Cerebellar cortex (tissue), 1 donor: ENCODE data around the gene CCDC196.

ENCODE experiments used
- DNase-seq: peaks from one replicate; pipeline ENCODE4 v3.0.0-alpha.2; 2015; ENCODE audit warnings: low spot score

Gene CCDC196, protein sequence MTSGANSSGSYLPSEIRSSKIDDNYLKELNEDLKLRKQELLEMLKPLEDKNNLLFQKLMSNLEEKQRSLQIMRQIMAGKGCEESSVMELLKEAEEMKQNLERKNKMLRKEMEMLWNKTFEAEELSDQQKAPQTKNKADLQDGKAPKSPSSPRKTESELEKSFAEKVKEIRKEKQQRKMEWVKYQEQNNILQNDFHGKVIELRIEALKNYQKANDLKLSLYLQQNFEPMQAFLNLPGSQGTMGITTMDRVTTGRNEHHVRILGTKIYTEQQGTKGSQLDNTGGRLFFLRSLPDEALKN

DNA sequence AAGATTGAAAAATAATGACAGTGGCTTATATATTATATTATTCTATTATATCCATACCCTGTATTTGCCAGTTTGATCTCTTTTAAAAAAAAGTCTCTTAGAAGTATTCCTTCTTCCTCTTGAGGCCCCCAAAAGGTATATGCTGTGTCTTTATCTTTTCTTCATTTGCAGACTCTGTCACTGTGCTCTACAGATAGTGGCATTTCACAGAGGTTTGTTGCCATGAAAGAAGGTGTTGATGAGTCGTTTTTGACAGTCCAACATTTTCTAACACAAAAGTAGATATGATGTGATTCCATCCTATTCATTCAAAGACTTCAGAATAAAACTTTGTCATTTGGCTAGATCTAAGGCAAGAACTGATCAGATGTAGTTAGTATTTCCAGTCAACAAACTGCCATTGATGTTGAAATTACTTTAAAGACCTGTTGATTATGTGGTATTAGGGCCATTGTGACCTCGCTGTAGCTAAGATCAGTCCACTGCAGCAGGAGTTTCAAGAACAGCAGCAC lies at the start of gene CCDC196:
Gene CCDC196 (plus strand): TSS at position 462 of the 512 bp plus-strand sequence. CDS start 132 bp downstream, outside the sequence.
- DNase-seq, result no peak

DNA sequence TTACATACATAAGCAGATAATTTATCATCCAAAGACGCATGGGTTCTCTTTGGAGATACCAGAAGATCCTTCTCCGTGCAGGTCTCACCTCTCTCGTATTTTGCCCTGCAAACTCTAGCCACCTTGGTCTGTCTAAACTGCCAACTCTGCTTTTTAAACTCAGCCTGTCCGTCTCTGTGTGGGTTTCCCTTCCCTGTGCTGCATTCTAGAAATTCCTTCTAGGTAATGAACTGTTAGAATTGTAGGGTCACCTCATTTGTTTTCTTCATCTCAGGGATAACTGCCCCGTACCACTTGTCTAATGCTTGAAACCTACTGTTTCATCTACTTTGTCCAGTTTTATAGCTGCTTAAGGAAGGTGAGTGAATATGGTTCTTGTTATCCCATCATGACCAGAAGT lies 45.4 kb upstream of the CCDC196 start:
- no peak for DNase-seq

DNA sequence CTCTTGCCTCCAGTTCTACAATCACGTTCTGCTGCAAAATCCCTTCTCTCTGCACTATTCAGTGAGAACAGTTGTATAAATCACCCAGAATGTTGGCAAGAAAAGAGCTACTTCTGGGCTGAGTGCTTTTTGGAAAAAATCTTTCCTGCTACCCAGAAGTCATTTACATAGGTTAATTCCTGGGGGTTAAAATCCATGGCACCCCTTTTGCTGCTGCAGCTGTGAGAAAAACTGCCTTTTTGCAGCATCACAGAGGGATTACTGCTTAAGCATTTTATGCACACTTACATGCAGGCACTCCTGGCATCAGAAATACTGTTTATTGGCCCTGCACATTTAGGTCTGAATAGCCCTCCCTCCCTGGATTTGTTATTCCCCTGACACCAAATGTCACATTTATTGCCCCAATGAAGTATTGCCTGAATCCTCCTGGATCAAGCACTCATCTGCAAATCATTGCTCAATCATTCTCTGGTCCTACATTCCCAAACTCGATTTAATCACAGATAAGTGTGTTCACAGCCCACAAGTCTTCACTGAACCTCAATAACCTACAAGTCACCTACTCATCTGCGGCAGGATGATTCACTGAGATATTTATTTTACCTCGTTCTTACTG lies 43.1 kb upstream of the CCDC196 start:
- DNase-seq, result no peak

DNA sequence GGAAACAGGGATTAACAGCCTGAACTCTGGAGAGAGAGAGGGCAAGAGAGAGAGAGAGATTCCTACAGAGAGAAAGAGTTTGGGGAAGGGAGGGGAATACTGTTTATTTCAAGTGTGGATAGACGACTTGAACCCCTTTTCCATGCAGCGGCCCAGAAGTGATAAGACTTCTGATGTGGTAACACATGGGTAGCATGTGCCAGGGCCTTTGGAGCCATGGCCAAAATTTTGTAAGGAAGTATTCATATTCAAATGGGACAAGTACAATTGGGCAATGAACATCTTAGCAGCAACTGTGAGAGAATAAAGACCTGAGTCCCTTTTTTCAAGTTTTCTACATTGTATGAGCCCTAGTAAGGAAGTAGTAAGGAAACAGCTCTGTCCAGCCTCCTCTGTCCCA lies 42.4 kb upstream of the CCDC196 start:
- DNase-seq, result no peak

DNA sequence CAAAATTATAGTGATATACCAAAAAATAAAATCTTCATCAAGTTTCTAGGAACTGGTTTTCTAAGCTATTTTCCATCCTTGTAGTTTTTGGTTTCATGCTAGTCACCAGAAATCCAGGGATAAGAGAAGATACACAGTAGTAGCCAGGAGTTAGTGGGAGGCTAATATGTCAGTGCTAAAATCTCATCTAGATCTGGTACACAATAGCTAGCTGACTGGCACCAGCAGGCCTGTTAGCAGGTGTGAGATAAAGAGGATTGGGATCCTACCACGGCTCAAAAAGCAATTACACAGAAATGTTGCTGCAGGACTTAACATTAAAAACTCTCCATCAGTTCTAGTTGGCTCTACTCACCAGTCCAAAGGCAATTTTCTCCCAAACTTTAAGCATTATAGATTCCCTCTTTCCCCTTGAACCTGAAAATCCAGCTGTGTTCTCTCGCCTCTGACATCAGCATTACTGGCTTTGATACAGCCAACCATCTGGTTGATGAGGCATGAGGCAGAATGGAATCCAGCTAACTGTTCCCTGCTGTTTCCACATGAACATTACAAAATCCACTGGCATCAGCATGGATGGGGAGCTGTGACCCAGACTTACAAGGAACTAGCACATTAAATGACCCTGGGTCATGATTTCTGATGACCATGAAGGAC lies 41.8 kb upstream of the CCDC196 start:
- DNase-seq, result no peak

DNA sequence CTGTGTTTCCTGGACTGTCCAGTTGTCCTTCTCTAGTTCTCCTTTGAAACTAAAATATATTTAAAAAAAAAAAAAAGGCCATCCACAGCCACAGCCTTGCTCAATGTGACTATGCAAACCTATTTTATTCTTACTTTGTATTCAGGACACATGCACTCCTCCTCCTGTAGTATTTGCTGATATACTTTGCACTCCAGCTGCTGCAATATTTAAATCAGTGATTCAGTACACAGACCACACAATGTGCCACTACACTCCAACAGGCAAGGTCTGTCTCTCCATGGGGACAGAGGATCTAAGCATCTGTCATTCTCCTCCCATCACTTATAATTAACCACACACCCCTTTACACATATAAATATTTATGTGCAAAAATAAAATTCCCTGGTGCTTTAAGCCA lies 40.2 kb upstream of the CCDC196 start:
- DNase-seq, result no peak

DNA sequence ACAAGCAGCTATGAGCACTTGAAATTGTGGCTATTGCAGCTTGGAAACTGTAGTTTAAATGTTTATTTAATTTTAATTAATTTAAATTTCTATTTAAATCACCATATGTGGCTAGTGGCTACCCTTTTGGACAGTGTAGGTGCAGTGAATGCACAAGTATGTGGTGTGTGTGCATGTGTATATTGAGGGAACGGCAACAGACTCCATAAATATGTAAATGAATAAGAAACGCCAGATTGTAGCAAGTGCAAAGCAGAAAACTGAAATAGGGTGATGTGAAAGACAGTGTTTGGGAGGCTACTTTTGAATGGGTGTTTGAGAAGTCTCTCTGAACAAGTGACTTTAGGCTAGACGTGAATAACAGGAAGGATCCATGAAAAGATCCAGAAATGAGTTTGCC lies 32.7 kb upstream of the CCDC196 start:
- DNase-seq, result no peak

DNA sequence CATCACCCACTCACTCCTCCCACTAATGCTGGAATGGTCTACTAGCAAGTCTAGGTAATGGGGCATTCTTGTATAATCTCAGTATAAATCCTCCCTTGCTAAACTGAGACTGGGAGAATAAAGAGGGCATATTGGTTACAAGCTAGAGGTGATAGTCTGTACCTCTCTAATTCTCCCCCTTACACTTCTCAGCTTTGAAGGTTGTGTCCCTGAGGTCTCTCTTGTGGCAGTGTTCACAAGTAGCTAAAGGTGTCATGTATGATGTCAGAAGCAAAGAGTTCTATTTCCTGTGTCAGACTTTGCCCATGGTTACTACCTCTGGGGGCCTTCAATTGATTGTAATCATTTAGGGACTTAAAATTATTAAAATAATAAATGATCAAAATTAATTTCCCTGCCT lies 26.6 kb upstream of the CCDC196 start:
- DNase-seq, result no peak

DNA sequence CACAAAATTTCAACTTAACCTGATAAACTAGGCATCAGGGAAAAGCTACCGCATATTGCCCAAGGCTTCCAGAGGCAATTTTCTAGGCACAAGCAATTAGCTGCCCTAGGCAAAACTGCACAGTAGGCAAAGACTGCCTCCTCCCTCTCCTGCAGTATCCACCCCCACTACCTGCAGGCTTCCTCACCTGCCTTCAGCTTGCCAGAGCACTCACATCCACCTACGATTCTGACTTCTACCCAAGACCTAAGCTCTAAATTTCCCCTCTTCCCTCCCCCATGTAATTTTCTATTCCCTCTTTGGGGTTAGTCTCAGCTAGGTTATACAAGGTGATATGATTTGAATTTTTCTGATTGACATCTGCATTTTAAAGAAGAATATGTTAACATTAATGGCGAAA lies 21.9 kb upstream of the CCDC196 start:
- no peak for DNase-seq

DNA sequence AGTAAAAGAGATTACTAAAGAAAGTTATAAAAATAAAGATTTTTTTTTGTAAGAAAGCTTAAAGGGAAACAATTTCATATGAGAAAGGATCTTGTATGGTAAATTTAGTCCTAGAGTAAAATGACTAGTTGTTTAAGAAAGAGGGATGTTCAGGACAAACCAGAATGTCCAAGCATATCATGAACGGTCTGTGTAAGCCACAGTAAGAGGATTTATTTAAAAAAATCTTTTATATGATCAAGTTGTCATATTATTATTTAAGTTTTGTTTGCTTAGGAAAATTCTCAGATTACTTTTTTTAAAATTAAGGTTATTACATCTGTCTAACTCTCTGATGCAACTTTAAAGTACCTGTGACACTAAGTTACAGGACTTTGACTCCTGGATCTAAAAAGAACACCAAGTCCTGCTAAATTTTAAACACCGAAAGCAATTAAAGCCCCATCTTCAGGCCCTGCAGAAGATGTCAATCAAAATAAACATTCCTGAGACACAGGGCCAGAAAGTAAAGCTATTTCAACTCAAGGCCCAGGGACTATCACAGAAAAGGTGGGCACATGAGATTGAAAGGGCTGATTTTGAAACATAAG lies 17.3 kb upstream of the CCDC196 start:
- DNase-seq, result no peak

DNA sequence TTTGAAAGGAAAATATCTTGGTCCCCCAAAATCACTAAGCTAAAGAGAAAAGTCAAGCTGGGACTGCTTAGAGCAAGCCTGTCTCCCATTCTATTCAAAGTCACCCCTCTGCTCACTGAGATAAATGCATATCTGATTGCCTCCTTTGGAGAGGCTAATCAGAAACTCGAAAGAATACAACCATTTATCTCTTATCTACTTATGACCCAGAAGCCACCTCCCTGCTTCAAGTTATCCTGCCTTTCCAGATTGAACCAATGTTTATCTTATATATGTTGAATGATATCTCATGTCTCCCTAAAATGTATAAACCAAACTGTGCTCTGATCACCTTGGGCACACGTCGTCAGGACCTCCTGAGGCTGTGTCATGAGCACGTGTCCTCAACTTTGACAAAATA lies 14.6 kb upstream of the CCDC196 start:
- DNase-seq, result no peak

DNA sequence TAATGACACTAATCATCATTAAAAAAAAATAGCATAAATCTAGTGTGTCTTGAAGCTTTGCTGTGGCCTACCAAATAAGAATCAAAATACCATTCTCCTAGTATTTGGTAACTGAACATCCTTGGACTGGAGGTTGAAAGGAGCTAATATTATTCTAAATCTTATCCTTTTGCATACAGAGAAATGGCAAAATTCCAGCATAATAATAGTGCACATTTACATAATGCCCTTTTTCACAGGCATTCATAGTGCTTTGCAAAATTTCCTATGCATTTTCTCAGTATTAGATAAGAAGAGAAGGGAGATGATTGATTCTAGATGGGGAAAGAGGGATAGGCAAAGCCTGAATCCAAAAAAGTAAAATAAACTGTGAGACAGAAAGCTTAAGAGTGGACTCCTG lies 13.9 kb upstream of the CCDC196 start:
- DNase-seq, result no peak

DNA sequence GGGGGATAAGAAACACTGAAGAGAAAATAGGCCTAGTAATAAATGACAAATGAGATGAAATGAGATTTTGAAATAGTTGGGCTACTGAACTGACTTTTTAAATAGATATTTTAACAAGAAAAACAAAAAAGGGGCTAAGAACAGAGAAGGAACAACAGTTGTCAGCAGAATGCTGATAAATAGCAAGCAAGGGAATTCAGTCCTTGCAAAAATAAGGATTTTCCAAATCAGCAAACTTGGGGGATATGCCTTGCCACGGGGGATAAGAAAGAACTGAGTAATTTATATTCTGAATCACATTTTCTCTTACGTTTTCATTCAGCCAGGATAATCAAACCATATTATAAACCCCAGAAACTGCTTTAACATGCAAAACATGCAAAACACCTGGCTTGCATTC lies 12.9 kb upstream of the CCDC196 start:
- DNase-seq, result no peak

DNA sequence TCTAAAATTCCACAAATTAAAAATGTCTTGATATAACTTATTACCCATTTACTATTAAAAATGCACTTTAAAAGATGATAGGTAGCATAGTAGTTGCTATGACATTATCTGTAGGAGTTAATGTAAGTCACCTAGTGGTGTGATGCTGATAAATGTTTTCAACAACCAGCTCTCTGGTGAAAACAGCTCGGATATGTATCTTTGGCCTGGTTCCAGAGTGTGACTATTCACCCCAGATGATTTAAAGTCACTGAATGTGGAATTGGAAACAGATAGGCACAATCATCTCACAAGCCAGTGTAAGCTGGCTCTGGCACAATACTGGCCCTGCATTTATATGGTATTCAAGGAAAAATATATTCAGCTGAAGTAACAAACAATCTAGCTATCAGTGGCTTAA lies 9.2 kb upstream of the CCDC196 start:
- DNase-seq, result peak; percentile 2

DNA sequence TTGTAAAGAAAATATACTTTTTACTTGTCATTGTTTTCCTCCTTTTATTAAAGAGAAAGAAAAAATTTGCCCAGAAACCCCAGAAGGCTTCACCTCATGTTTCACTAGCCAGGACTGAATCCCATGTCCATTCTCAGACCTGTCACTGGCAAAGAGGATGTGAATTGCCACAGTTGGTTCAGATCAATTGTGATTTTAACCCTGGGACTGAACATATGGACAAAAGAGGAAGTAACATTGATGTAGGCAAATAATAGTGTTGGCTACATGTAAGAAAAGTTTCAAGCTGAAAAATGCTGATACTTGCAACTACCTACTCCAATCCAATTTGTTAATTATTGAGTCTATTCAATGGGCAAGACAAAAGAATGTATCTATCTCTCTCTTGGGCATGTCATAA lies 8.6 kb upstream of the CCDC196 start:
- no peak for DNase-seq

DNA sequence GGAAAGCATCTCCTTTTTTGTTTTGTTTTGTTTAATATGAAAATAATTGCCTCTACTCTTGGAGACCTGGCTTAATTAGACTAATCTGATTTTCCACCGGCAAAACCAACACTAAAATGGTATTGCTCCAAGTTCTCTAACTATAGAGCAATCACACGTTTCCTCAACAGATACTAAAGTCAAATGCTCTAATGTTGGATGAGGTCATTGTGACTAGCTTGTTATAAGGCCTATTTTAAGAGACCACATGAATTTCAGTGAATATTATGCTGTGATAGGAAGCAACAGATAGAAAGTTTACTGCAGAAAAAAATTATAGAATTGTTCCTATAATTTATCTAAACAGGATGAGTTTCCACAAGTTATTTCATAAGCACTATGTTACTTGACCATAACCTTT lies 3.3 kb upstream of the CCDC196 start:
- DNase-seq, result no peak

DNA sequence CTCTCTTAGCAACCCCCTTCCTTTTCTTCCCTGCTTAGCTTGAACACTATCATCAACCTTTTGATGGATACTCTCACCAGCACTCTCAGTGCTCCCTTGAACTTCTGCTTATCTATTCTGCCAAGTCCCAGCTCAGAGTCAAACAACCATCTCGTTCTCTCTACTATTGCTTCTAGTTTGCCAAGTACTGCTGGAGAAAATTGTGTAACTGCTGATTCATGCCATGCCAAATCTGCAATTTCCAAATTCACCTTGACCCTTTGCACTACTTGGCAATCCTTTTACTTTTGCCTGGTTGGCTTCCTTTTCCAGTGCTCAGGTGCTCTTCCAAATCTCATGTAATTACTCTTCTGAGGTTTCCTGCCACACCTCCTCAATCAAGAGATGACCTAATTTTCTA lies 2.8 kb upstream of the CCDC196 start:
- DNase-seq, result no peak

DNA sequence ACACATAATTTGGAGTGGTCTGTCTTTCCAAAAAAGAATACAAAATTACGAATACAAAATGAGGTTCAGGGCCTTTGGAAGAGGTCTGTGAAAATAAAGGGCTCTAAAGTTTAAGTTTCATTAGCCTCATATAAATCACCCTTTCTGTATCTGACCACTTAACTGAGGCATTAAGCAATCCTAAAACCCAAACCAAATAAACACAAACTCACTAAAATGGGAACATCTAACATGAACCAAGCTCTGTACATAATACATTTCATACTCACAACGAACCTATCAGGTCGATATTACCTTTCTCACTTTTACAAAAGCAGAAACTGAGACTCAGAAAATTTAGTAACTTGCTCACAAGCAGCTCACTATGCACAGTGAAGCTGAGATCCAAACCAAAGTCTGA lies 1.1 kb upstream of the CCDC196 start:
- DNase-seq, result no peak

DNA sequence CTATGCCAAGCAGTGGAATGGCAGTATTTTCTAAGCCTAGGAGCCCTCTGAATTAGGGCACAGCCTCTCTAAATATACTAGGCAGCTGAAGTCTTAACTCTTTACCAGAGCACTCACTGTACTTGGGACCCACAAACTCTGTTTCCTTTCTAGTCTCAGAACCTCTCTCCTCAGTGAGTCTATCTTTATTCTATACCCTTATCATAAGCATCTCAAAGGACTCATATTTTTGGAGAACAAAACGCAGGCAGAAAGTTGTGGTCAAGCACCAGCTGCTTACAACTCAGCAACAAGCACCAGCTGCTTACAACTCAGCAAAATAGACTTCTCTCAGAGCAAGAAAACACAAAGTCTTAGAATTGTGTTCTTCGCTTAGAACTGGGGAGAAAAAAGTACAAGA lies 993 bp downstream of the CCDC196 start:
- no peak for DNase-seq

DNA sequence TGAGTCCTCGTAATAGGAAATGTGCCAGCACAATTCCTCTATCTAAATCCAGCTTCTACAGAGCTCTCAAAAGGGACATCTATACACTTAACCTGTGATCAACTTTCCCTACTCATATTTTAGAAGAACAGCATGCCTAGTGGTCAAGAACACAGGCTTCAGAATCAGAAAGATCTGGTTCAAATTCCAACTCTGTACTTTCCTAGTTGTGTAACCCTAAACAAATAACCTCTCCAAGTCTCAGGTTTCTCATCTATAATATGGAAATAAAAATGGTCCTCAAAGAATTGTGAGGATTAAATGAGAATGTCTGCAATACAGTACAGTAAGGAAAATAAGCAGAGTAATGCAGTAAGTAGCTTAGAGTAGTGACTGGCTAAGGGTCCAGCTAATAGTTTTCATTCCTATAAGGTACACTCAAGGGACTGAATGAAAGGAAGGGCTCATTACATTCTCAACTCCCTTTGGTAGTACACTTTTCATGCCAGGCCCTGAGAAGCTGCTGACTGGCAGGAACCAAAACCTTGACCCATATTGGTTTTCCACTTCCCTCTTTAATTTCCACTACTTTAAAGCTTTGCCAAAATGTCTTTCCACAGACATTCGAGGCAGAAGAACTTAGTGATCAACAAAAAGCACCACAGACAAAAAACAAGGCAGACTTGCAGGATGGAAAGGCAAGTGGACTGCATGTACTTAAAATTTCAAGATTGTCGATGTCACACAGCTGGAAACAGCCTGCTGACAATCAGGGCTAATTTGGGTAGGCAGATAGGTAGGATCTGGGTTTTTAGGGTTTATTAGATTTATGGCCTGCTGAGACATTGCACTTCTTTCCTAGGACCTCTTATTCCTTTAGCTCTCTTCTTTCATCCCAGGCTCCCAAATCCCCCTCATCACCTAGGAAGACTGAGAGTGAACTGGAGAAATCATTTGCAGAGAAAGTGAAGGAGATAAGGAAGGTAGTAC lies 4.3 kb downstream of the CCDC196 start:
- DNase-seq, result no peak

DNA sequence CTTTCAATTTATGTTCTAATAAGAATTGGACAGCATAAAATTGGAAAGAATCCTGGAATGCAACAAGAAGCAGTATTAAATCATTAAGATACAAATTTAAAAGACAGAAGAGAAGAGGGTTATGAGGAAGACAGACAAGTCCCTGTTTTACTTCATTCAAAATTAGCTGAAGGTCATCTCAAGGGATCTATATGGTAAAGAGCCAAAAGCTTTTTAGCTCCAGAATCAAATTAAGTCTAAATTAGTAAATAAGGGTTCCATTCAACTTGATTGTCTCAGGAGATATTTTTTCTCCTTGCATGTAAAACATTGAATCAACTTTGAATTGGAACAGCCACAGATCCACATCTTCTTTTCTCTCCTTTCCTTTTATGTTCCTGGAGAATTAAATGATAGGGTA lies 7.6 kb downstream of the CCDC196 start:
- no peak for DNase-seq
